GM19372 (cell line): ENCODE data around the gene LURAP1L.
"Not testable (repeated sequence)": the region's sequence is repeated elsewhere in the genome, so short reads cannot be mapped to it uniquely, and the experiment has no call there.

Experiments
- ATAC-seq: cut with Tn5 transposase; IDR thresholded peaks from one replicate; pipeline ENCODE4 v1.9.1; 2021; ENCODE audit warnings: mild to moderate bottlenecking, low read depth, moderate library complexity; ENCODE audit not compliant: unreplicated experiment

Gene LURAP1L

DNA sequence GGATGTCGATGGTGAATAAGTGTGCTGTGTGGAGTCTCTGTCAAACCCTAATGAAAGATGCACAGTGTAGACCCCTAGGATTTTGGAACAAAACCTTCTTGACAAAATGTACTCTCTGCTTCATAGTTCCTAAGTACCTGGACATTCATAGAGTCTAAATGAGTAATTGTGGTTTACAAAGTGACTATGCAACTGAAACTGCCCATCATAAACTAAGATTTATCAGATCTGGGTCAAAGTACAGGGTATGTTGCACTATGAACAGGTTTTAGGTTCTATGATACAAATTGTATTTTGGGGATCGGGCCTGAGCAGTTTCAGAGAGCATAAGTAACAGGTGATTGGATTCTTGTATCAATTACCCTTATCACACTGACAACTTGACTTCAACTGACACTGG lies 79.4 kb downstream of the LURAP1L start:
- ATAC-seq: no peak

DNA sequence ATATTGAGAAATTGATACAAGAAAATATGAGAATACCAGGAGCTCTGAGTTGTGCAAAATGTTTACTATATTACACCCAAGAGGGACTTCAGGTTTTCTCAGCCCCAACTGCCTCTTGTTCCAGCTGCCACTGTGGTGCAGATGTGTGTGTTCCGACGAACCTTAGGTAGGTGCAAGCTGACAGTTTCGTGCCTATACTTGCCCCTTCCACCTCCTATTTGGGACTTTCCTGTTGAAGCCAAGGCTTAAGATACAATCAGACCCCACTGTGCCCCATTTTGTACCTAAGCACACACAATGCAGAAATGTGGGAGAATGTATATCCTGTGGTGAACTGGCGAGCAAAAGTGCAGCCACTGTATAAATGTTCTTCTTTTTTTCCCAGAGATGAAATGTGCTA lies 80.2 kb downstream of the LURAP1L start:
- ATAC-seq: no peak

DNA sequence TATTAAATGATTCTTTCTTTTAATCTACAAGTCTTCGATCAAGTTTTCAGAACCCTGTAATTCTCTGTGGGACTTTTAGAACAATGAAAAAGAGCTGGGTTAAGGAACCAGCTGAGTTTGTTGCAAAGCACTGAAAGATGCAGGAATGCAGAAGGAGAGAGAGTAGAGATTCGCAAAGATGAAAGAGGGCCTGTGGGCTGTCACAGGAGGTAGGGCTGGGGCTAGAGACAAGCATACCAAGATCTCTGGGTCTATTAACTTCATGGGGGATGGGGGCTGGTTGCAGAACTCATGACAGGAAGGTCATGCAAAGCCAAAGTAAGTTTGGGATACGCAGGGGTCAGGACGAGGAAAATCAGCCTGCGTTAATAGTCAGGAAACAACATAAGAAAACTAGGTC lies 81.8 kb downstream of the LURAP1L start:
- ATAC-seq: no peak

DNA sequence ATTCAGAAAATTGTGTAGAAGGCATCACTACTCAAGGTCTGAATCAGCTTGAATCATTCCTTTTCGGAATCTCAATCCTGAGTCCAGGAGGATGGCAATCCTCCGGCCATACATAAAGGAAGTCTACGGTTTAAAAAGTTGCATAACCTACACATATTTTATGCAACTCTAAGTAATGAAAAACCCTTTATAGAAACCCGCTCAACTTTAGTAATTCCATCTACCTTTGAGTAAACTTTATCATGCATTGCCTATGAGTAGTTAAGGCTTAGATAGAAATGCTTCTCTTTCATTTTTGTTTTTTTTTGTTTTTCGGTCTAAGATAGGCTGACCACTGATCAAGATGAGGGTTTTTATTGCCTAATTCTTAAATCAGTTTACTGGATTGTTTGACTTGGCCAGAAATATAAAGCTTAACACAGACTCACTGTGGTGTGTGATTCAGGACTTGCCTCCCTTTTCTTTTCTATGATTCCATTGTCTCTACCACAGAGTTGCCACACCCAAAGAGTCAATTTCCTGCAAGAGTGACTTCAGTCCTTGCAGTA lies 85.0 kb downstream of the LURAP1L start:
- no peak for ATAC-seq

DNA sequence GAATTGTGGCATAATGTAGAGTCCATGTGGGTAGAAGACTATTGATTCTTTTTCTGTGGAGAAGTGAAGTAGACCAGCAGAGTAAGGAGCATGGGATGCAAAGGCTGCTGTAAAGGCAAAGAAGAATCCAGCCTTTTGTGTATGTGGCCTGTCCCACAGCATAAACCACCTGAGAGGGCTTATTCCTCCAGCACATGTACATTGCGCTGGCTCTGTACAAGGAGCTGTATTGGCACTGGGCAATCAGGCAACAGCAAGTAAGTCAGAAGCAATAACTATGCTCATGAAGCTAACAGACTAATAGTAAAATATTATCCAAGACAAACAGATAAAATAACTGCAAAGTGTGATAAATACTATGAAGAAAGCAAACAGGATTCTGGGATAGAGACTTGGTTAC lies 86.2 kb downstream of the LURAP1L start:
- ATAC-seq: no peak

DNA sequence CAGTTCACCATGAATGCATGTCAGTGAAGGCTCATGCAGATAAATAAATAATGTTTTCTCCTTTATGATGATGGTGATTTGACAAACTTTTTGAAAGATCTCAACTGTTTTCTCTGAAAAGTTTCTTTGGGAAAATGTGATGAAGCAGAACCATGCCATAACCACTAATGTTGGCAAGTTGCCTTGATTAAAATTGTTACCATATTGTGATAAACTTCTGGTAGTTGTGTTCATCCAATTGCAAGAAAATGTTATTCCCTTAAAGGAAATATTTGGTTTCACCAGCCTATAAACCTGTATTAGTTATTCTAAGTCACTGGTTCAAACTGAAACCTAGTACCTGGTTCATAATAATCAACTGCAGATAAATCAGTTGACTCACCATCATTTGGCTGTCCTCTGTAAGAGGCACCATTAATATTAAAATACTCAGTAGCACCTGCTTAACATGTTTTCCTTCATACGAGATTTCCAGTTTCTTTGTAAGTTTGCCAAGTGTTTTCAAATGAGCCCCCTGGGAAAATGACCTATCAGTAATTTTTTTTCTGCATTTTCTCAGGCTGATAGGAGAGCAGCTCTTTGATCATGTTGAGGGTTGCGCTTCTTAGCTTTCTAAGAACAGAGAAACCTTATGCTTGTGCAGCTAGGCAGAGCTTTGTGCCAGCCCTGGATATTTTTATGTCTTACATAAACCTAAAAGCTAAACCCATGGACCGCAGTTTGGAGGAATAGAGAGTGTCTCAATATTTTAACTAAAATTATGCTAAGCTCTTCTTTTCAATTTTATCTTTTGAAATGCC lies 88.0 kb downstream of the LURAP1L start:
- no peak for ATAC-seq

DNA sequence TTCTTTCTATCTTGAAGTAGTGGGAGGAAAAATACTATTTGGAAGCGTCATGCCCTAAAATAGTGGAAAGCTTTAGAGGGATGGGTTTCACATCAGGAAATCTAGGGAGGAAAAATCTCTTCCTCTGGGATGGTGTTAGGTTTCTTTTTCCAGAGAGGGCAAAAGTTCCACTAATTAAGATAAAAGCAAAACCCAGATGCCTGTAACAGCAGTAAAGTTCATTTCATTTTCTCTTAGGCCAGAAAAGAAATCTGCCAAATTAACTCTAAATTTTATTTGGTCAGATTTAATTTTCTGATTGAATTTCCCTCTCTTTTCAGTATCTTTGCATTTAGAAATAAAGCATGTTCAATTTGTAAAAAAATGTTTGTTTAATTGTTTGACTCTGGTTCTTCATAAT lies 88.8 kb downstream of the LURAP1L start:
- no peak for ATAC-seq

DNA sequence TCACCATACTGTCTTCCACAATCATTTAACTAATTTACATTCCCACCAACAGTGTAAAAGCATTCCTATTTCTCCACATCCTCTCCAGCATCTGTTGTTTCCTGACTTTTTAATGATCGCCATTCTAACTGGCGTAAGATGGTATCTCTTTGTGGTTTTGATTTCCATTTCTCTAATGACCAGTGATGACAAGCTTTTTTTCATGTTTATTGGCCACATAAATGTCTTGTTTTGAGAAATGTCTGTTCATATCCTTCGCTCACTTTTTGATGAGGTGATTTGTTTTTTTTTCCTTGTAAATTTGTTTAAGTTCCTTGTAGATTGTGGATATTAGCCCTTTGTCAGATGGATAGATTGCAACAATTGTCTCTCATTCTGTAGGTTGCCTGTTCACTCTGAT lies 90.6 kb downstream of the LURAP1L start:
- not testable (repeated sequence) for ATAC-seq
